ENCODE measurements around the gene ABCA8. TPM values are rescaled to one million over a fixed set of nuclear protein-coding genes. Genes with fewer than 3 reads are reported as not detected.

ABCA8 gene
- total RNA-seq, 1 donor from 2014 or later: 4.7 TPM

DNA sequence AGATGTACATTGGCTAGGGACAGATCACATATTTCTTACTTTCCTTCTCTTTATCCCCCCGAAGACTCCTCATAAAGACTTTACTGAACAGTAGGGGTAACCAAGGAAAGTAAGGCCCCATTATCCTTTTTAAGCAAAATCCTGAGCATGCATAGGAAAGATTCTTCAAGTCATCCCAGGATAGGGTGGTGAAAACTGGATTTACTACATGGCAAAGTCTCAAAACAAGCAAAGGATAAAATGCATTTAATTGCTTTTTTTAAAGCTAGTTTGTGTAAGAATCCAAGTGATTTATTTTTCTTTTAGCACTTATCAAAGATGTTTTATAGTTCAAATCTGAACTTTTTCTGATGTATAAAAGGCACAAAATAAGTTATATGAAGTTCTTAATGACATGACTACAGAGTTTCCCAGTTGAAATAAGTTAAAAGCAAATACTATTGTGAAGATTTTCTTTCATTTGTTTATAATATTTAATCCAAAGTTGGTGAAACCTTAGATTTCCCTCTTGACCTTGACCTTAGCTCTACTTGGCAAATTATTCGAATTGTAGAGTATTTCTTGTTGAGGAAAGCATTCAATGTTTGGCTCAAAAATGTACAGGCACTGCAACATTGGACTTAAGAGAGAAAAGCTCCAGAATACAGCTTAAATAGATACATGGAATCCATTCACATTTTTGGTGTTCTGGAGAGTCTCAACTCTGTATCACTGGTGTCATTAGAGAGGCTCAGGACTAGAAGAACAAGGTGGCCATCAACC is 104.3 kb downstream of the ABCA8 start:
- Mint-ChIP-seq H3K4me3 (no peak overlapping the region), H3K27ac (no peak overlapping the region), H3K4me1 (ENCODE audit: unreplicated experiment) (no peaks in the 10 kb centered on the region), H3K9me3 (no peaks in the 10 kb centered on the region), H3K27me3 (no peaks in the 10 kb centered on the region), H3K36me3 (no peaks in the 10 kb centered on the region)
- TF ChIP-seq, protein P1, sequence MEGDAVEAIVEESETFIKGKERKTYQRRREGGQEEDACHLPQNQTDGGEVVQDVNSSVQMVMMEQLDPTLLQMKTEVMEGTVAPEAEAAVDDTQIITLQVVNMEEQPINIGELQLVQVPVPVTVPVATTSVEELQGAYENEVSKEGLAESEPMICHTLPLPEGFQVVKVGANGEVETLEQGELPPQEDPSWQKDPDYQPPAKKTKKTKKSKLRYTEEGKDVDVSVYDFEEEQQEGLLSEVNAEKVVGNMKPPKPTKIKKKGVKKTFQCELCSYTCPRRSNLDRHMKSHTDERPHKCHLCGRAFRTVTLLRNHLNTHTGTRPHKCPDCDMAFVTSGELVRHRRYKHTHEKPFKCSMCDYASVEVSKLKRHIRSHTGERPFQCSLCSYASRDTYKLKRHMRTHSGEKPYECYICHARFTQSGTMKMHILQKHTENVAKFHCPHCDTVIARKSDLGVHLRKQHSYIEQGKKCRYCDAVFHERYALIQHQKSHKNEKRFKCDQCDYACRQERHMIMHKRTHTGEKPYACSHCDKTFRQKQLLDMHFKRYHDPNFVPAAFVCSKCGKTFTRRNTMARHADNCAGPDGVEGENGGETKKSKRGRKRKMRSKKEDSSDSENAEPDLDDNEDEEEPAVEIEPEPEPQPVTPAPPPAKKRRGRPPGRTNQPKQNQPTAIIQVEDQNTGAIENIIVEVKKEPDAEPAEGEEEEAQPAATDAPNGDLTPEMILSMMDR (conservative IDR thresholded peaks at IDR 0.05): no peak
- no peak for DNase-seq (ENCODE audit: extremely low spot score, unreplicated experiment)

DNA sequence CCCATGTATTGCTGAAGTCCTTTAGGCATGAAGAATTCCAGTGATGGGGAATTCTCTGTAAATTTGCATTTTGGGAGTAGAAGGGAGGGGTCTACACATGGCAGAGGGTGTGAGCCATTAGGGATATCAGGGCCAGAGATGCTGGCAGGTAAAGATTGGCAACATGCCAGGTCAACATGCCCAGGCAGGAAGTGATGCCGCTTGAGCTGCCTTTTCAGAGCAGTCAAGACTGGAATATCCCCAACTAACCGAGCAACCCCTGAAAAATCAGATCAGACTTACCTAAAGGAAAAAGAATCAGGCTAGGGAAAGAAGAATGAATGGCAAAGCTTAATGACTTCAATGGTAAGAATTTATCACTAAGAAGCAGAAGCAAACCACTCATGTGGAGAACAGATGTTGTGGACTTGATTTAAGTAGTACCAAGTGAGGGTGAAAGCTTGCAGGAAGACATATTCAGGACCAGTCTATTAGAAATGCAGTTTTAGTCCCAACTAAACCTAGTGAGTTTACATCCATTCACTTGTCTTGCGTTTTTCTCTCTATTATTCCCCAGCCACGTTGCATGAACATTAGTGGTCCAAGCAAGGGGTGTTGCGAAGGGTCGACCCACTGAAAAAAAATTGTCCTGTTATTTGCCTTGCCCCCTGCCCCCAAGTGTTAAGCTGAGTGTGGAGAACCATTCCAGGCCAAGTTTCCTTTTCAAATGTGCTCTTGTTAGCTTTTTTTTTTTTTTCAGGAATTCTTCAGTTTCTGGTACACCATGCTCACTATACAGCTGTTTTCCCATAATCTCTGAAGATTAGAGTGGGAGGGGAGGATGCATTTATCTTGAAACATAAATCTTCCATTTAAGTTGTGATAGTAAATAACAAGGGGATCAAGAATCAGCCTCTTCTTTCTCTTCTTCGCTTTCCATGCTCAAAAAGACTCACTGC is 105.2 kb downstream of the ABCA8 start:
- H3K36me3 Mint-ChIP-seq: no peaks in the 10 kb centered on the region
- H3K4me3 Mint-ChIP-seq: no peak overlapping the region
- no peak for DNase-seq (ENCODE audit: extremely low spot score, unreplicated experiment)
- no peak overlapping the region for H3K27ac Mint-ChIP-seq
- TF ChIP-seq, protein P1 (conservative IDR thresholded peaks at IDR 0.05): no peak
- no peaks in the 10 kb centered on the region for H3K9me3 Mint-ChIP-seq
- no peaks in the 10 kb centered on the region for H3K4me1 Mint-ChIP-seq (ENCODE audit: unreplicated experiment)
- H3K27me3 Mint-ChIP-seq: no peaks in the 10 kb centered on the region

DNA sequence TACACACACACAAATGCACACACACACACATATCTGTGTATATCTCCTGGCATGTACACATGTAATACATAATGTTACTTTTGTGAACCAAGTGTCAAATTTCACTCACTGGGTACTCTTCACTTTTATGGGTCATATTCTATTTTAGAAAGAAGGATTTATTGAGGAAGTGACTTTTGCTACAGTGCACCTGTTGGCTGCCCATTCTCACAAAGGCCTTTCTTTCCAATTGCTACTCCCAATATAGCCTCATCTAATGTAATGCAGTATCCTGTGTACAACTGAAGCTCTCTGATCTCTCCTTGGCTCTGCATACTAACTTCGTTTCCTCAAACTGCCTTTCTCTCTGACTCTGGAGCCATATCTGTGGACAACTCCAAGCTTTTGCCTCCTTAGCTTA is 107.5 kb downstream of the ABCA8 start:
- H3K4me1 Mint-ChIP-seq (ENCODE audit: unreplicated experiment): no peaks in the 10 kb centered on the region
- H3K27me3 Mint-ChIP-seq: no peaks in the 10 kb centered on the region
- no peak overlapping the region for H3K4me3 Mint-ChIP-seq
- H3K9me3 Mint-ChIP-seq: no peaks in the 10 kb centered on the region
- H3K36me3 Mint-ChIP-seq: no peaks in the 10 kb centered on the region
- no peak for DNase-seq (ENCODE audit: extremely low spot score, unreplicated experiment)
- H3K27ac Mint-ChIP-seq: no peak overlapping the region
- TF ChIP-seq, protein P1 (conservative IDR thresholded peaks at IDR 0.05): no peak

DNA sequence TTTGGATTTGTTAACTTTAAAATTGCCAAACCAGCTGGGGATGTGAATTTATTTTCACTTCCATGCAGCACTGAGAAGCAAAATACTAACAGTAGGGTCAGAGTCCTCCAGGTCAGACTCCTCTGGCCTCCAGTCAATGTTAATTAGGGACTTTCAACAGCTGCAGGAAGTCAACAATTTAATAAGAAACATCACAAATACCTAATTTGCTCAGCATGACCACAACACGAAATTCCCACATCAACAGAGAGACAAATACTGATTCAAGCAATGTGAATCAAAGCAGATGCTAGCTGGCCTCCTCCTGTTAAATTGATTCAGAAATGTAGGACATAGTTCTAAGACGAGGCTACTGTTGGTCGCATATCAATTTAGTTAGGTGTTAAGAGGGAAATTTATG is 111.7 kb downstream of the ABCA8 start:
- Mint-ChIP-seq H3K4me3 (no peak overlapping the region), H3K9me3 (no peaks in the 10 kb centered on the region), H3K36me3 (no peaks in the 10 kb centered on the region), H3K4me1 (ENCODE audit: unreplicated experiment) (no peaks in the 10 kb centered on the region), H3K27me3 (no peaks in the 10 kb centered on the region), H3K27ac (no peak overlapping the region)
- no peak for DNase-seq (ENCODE audit: extremely low spot score, unreplicated experiment)
- TF ChIP-seq, protein P1 (conservative IDR thresholded peaks at IDR 0.05): no peak

DNA sequence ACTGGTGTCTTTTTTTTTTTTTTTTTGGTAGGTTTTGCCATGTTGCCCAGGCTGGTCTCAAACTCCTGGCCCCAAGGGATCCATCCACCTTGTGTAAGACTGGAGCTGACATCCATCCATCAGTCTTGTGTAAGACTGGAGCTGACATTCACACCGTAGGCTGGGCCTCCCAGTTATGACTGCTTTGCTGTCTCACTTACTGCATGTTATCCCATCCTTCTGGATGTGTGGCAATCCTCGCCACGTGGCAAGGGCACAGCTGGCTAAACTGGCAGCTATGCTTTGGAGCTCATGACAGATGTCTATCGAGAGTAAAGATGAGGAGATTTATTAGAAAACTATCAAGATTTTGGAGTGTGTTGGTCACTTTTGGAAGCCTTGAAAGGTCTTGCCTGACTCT is 115.1 kb downstream of the ABCA8 start:
- no peaks in the 10 kb centered on the region for H3K27me3 Mint-ChIP-seq
- H3K4me3 Mint-ChIP-seq: no peak overlapping the region
- TF ChIP-seq, protein P1 (conservative IDR thresholded peaks at IDR 0.05): no peak
- no peak overlapping the region for H3K27ac Mint-ChIP-seq
- no peaks in the 10 kb centered on the region for H3K36me3 Mint-ChIP-seq
- no peaks in the 10 kb centered on the region for H3K4me1 Mint-ChIP-seq (ENCODE audit: unreplicated experiment)
- no peaks in the 10 kb centered on the region for H3K9me3 Mint-ChIP-seq
- DNase-seq (ENCODE audit: extremely low spot score, unreplicated experiment): no peak

All from type B pancreatic cell (in vitro differentiated cells).